Measurements from ENCODE around the gene PLGLB1. TPM values are rescaled to one million over a fixed set of nuclear protein-coding genes. Genes with fewer than 3 reads are reported as not detected.
"Not testable (repeated sequence)": the region's sequence is repeated elsewhere in the genome, so short reads cannot be mapped to it uniquely, and the experiment has no call there.

PLGLB1 gene
- total and polyA plus RNA-seq, 2 of the 4 experiments (the other 2 are of a cell fraction): 0.18 to 0.26 TPM

DNA sequence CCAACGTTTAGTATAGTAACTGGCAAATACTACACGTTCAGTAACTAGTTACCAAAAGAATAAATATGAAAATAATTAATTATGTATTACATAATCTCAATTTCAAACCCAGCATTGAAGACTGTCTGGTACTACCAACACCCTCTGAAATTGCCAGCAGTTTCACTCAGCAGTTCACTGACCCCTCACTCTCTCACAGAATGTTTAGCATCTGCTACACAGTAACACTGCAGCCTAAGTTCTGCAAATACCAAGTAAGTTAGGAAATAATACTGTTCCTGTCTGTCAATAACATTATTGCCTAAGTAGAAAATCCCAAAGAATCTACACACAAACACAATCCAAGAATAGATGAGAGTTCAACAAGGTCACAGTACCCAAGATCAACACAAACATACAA is 41.8 kb upstream of the PLGLB1 start:
- in situ Hi-C loops (cut with MboI; ENCODE audit: low sequenced_read_pairs); H3K4me3 ChIP-seq (ENCODE audit: insufficient read depth, low read depth, low read length); H2BK15ac ChIP-seq (ENCODE audit: low read depth, low read length); H3K14ac ChIP-seq (replicated peaks; ENCODE audit: low read depth, low read length); H3K9me1 ChIP-seq (ENCODE audit: insufficient read depth, low read length); DNase-seq; H3K18ac ChIP-seq (ENCODE audit: low read depth, low read length); H2BK20ac ChIP-seq (ENCODE audit: low read depth, low read length); H3K56ac ChIP-seq (ENCODE audit: extremely low read depth, insufficient read depth, low read length); H3K9ac ChIP-seq (ENCODE audit: low read depth, low read length); H3K27ac ChIP-seq (ENCODE audit: insufficient read depth, low read length); H3K79me1 ChIP-seq (ENCODE audit: low read depth in 1 of 2, low read length in 2 of 2); H2AK9ac ChIP-seq (replicated peaks; ENCODE audit: low read depth, low read length, poor library complexity); H3K9me3 ChIP-seq (ENCODE audit: control insufficient read depth, insufficient read depth, low read length); H4K5ac ChIP-seq (ENCODE audit: low read depth, low read length); H2BK5ac ChIP-seq (ENCODE audit: low read depth, low read length, poor library complexity, severe bottlenecking); H3K27me3 ChIP-seq (ENCODE audit: control insufficient read depth, insufficient read depth, low read length); intact Hi-C loops (cut with micrococcal nuclease); H2AFZ ChIP-seq (replicated peaks; ENCODE audit: low read length, poor library complexity); H4K20me1 ChIP-seq (ENCODE audit: insufficient read depth, low read length); H3K4me2 ChIP-seq (ENCODE audit: low read depth, low read length); dilution Hi-C loops (cut with HindIII; ENCODE audit: low sequenced_read_pairs, unreplicated experiment); H4K91ac ChIP-seq (ENCODE audit: insufficient read depth, low read depth, low read length); BruUV-seq (replicated peaks); H4K8ac ChIP-seq (ENCODE audit: low read depth in 2 of 2, low read length in 2 of 2); H3K23ac ChIP-seq (ENCODE audit: low read depth, low read length); H2AK5ac ChIP-seq (ENCODE audit: low read depth, low read length); CTCF ChIA-PET; H3K36me3 ChIP-seq (ENCODE audit: control insufficient read depth, insufficient read depth, low read length); H3K4ac ChIP-seq (ENCODE audit: low read depth, low read length); POLR2A ChIA-PET (ENCODE audit: unreplicated experiment); H3K4me1 ChIP-seq (ENCODE audit: control insufficient read depth, insufficient read depth, low read length); H2BK120ac ChIP-seq (ENCODE audit: low read depth, low read length): not testable (repeated sequence)
- WGBS, 2 experiments (ENCODE audit: extremely low coverage in 2 of 2, insufficient read length in 1 of 2): no CpG with 5 or more reads among the region's 2 CpGs
- peak; percentile 60 for ATAC-seq (ENCODE audit: low read depth)

- H2AK5ac ChIP-seq (ENCODE audit: low read depth, low read length); H3K18ac ChIP-seq (ENCODE audit: low read depth, low read length); H3K79me1 ChIP-seq (ENCODE audit: low read depth in 1 of 2, low read length in 2 of 2); H3K4me3 ChIP-seq (ENCODE audit: insufficient read depth, low read depth, low read length); H2AK9ac ChIP-seq (replicated peaks; ENCODE audit: low read depth, low read length, poor library complexity); H4K8ac ChIP-seq (ENCODE audit: low read depth in 2 of 2, low read length in 2 of 2); CTCF ChIA-PET; H3K27me3 ChIP-seq (ENCODE audit: control insufficient read depth, insufficient read depth, low read length); H4K5ac ChIP-seq (ENCODE audit: low read depth, low read length); H2AFZ ChIP-seq (replicated peaks; ENCODE audit: low read length, poor library complexity); H4K20me1 ChIP-seq (ENCODE audit: insufficient read depth, low read length); H2BK5ac ChIP-seq (ENCODE audit: low read depth, low read length, poor library complexity, severe bottlenecking); BruUV-seq (replicated peaks); H3K9me3 ChIP-seq (ENCODE audit: control insufficient read depth, insufficient read depth, low read length); dilution Hi-C loops (cut with HindIII; ENCODE audit: low sequenced_read_pairs, unreplicated experiment); intact Hi-C loops (cut with micrococcal nuclease); DNase-seq; H3K56ac ChIP-seq (ENCODE audit: extremely low read depth, insufficient read depth, low read length); H4K91ac ChIP-seq (ENCODE audit: insufficient read depth, low read depth, low read length); H2BK120ac ChIP-seq (ENCODE audit: low read depth, low read length); H3K4me2 ChIP-seq (ENCODE audit: low read depth, low read length); ATAC-seq (ENCODE audit: low read depth); POLR2A ChIA-PET (ENCODE audit: unreplicated experiment); H3K14ac ChIP-seq (replicated peaks; ENCODE audit: low read depth, low read length); H3K23ac ChIP-seq (ENCODE audit: low read depth, low read length); H3K9me1 ChIP-seq (ENCODE audit: insufficient read depth, low read length); H3K27ac ChIP-seq (ENCODE audit: insufficient read depth, low read length); in situ Hi-C loops (cut with MboI; ENCODE audit: low sequenced_read_pairs); H3K4me1 ChIP-seq (ENCODE audit: control insufficient read depth, insufficient read depth, low read length); H3K9ac ChIP-seq (ENCODE audit: low read depth, low read length); H3K36me3 ChIP-seq (ENCODE audit: control insufficient read depth, insufficient read depth, low read length); H2BK15ac ChIP-seq (ENCODE audit: low read depth, low read length); H3K4ac ChIP-seq (ENCODE audit: low read depth, low read length); H2BK20ac ChIP-seq (ENCODE audit: low read depth, low read length): not testable (repeated sequence)
- no CpG with 5 or more reads among the region's 1 CpG for WGBS, 2 experiments (ENCODE audit: extremely low coverage in 2 of 2, insufficient read length in 1 of 2)
These were observed 39.9 kb upstream of the PLGLB1 start for GRCh38 chr2:87061519-87061918.

Data from IMR-90 (cell line).